CD4-positive, alpha-beta T cell treated with Interleukin-17A for 1 hour (primary cell): ENCODE data around the gene ZNF444.
"Not testable (repeated sequence)": the region's sequence is repeated elsewhere in the genome, so short reads cannot be mapped to it uniquely, and the experiment has no call there.

ENCODE experiments used
- DNase-seq: peaks from one replicate; pipeline ENCODE4 v3.0.0-alpha.2; 2020

ZNF444 gene

GRCh38 chr19:56148096-56148495, 7.0 kb downstream of the ZNF444 start:
- DNase-seq = no peak

- not testable (repeated sequence) for DNase-seq
Observed at GRCh38 chr19:56148955-56149655, 8.0 kb downstream of the ZNF444 start.

- no peak for DNase-seq
Observed at GRCh38 chr19:56149656-56150038, 8.6 kb downstream of the ZNF444 start.

GRCh38 chr19:56150358-56150757, 9.3 kb downstream of the ZNF444 start:
- DNase-seq = no peak

- DNase-seq = no peak
Observed at GRCh38 chr19:56152644-56153043, 11.6 kb downstream of the ZNF444 start.

- DNase-seq = no peak
Observed at GRCh38 chr19:56153507-56153906, 12.4 kb downstream of the ZNF444 start.

GRCh38 chr19:56155124-56155687, 14.1 kb downstream of the ZNF444 start:
- no peak for DNase-seq

- DNase-seq = no peak
Observed at GRCh38 chr19:56156768-56157167, 15.7 kb downstream of the ZNF444 start.

GRCh38 chr19:56158170-56158757, 17.2 kb downstream of the ZNF444 start:
- no peak for DNase-seq

- DNase-seq = no peak
Observed at GRCh38 chr19:56159009-56159559, 18.0 kb downstream of the ZNF444 start.

- no peak for DNase-seq
Observed at GRCh38 chr19:56159622-56160271, 18.7 kb downstream of the ZNF444 start.

GRCh38 chr19:56161534-56161933, 20.4 kb downstream of the ZNF444 start:
- no peak for DNase-seq

GRCh38 chr19:56162258-56162657, 21.2 kb downstream of the ZNF444 start:
- DNase-seq = no peak

- DNase-seq = no peak
Observed at GRCh38 chr19:56163097-56163496, 22.0 kb downstream of the ZNF444 start.

GRCh38 chr19:56167064-56167578, 26.0 kb downstream of the ZNF444 start:
- no peak for DNase-seq

- DNase-seq = no peak
Observed at GRCh38 chr19:56170261-56170660, 29.2 kb downstream of the ZNF444 start.

- DNase-seq = no peak
Observed at GRCh38 chr19:56174086-56174485, 33.0 kb downstream of the ZNF444 start.

- no peak for DNase-seq
Observed at GRCh38 chr19:56174550-56174949, 33.5 kb downstream of the ZNF444 start.

GRCh38 chr19:56175861-56176307, 34.8 kb downstream of the ZNF444 start, which contains the start of gene GALP:
TSS of gene GALP (plus strand) at chr19:56176008. CDS start at chr19:56177109, 1,101 bp downstream.
- DNase-seq = not testable (repeated sequence)

GRCh38 chr19:56176310-56176709, 35.2 kb downstream of the ZNF444 start:
- DNase-seq = not testable (repeated sequence)

- DNase-seq = no peak
Observed at GRCh38 chr19:56176881-56177280, 35.8 kb downstream of the ZNF444 start.

GRCh38 chr19:56177564-56178243, 36.6 kb downstream of the ZNF444 start:
- DNase-seq = no peak

- DNase-seq = no peak
Observed at GRCh38 chr19:56189785-56190184, 48.7 kb downstream of the ZNF444 start.
